HepG2 (cell line): ENCODE data around the gene PRKCZ. TPM values are rescaled to one million over a fixed set of nuclear protein-coding genes. Genes with fewer than 3 reads are reported as not detected.

ENCODE experiments used
- ELF3 ChIP-seq: IDR thresholded peaks from 2 replicates; pipeline ENCODE4 v1.6.1; 2016; ENCODE audit warnings: missing genetic modification reagents, missing compliant biosample characterization
- ETV5 ChIP-seq: IDR thresholded peaks from 2 replicates; pipeline ENCODE4 v1.6.1; 2018; ENCODE audit warnings: missing biosample characterization, missing genetic modification reagents, inconsistent platforms, borderline replicate concordance
- HMGXB3 ChIP-seq: sonication (generic); formaldehyde crosslinking; IDR thresholded peaks from 2 replicates; pipeline ENCODE4 v1.4.0; 2020; ENCODE audit warnings: missing genetic modification reagents, borderline replicate concordance
- JUND ChIP-seq: sonication (generic); formaldehyde crosslinking; IDR thresholded peaks from 2 replicates; pipeline ENCODE4 v1.8.0; 2022; ENCODE audit warnings: mild to moderate bottlenecking, missing genetic modification reagents
- KIAA2018 ChIP-seq: sonication (generic); formaldehyde crosslinking; IDR thresholded peaks from 2 replicates; pipeline ENCODE4 v1.5.0; 2020; ENCODE audit warnings: mild to moderate bottlenecking, missing genetic modification reagents, borderline replicate concordance
- MAZ ChIP-seq, 2 experiments: sonication (generic) in 1 of 2; formaldehyde crosslinking in 1 of 2; IDR thresholded peaks; 2 replicates each; pipeline versions ENCODE4 v1.5.0 to v1.6.1; 2012 to 2020; ENCODE audit warnings: low read depth in 2 of 2, mild to moderate bottlenecking in 2 of 2, borderline replicate concordance in 1 of 2, improper control_type of control experiment in 1 of 2, low read length in 1 of 2, missing genetic modification reagents in 1 of 2, moderate library complexity in 1 of 2
- SMC3 ChIP-seq: IDR thresholded peaks from 2 replicates; pipeline ENCODE4 v1.6.1; 2011; ENCODE audit warnings: low read length, improper control_type of control experiment
- SOX6 ChIP-seq, 2 experiments: fragments of 450-650 bp in 1 of 2; sonication (generic) in 1 of 2; formaldehyde crosslinking in 1 of 2; IDR thresholded peaks; 2 replicates each; pipeline versions ENCODE4 v1.4.0 to v1.6.1; 2017 to 2020; ENCODE audit warnings: antibody characterized with exemption in 1 of 2, mild to moderate bottlenecking in 1 of 2, missing genetic modification reagents in 1 of 2
- ZFY ChIP-seq: sonication (generic); formaldehyde crosslinking; IDR thresholded peaks from 2 replicates; pipeline ENCODE4 v1.4.0; 2020; ENCODE audit warnings: missing genetic modification reagents
- ZIK1 ChIP-seq: sonication (generic); formaldehyde crosslinking; IDR thresholded peaks from 2 replicates; pipeline ENCODE4 v1.5.0; 2020; ENCODE audit warnings: mild to moderate bottlenecking, low read depth, missing genetic modification reagents, borderline replicate concordance
- ZNF207 ChIP-seq: fragments of 450-650 bp; IDR thresholded peaks from 2 replicates; pipeline ENCODE4 v1.6.1; 2016; ENCODE audit warnings: antibody characterized with exemption, borderline replicate concordance
- ZNF3 ChIP-seq: IDR thresholded peaks from 2 replicates; pipeline ENCODE4 v1.7.0; 2017; ENCODE audit warnings: inconsistent platforms
- ZNF558 ChIP-seq: sonication (generic); formaldehyde crosslinking; IDR thresholded peaks from 2 replicates; pipeline ENCODE4 v1.9.0; 2022; ENCODE audit warnings: mild to moderate bottlenecking, missing genetic modification reagents, borderline replicate concordance
- ZNF7 ChIP-seq: IDR thresholded peaks from 2 replicates; pipeline ENCODE4 v1.6.1; 2016; ENCODE audit warnings: missing biosample characterization, missing genetic modification reagents
- polyA plus RNA-seq, 8 experiments: library from polyadenylated mRNA; depleted of rRNA in 3 of 8; stranded (reverse) in 7 of 8; unstranded in 1 of 8; fragments of >200 nt; fragmentation: Illumina TruSeq in 4 of 8; extraction: Trizol in 4 of 8; gene quantifications; 2 replicates each; pipeline versions ENCODE4 v1.2.1 to v1.2.3, GENCODE V29; 2011 to 2016; ENCODE audit warnings: low read depth in 4 of 8, missing spikeins in 1 of 8, mixed read lengths in 1 of 8; ENCODE audit not compliant: insufficient read depth in 1 of 8
- total RNA-seq, 5 experiments: library from RNA; depleted of rRNA; stranded (reverse); fragments of >200 nt; fragmentation: Illumina TruSeq; extraction: Trizol; gene quantifications; 2 replicates each; pipeline ENCODE4 v1.2.3, GENCODE V29; 2016; ENCODE audit warnings: low read depth in 1 of 5

The PRKCZ gene
- total and polyA plus RNA-seq, 2 of the 13 experiments (the other 11 are each of a cell fraction or from before 2014, with no cell fraction given), result 34.7 to 85.2 TPM

GRCh38 chr1:2194898-2195673 is 144.9 kb downstream of the PRKCZ start (continued):
- TF ChIP-seq KIAA2018, result no peak
- TF ChIP-seq ELF3, result peak; percentile 34; the same call in 1 of the 2 replicates
- TF ChIP-seq ZNF7 (CRISPR knock-in tag), result no peak
- TF ChIP-seq ZIK1 (CRISPR knock-in tag), result no peak
- TF ChIP-seq JUND (CRISPR knock-in tag), result no peak
- peak; percentile 59 for TF ChIP-seq MAZ (IDR thresholded peaks at IDR 0.05; ENCODE audit: borderline replicate concordance, low read depth, low read length)
- TF ChIP-seq MAZ (CRISPR knock-in tag; IDR thresholded peaks at IDR 0.05; ENCODE audit: low read depth), result no peak; the same call in 1 of the 2 replicates
- TF ChIP-seq ETV5 (CRISPR knock-in tag), result peak; percentile 62; the same call in 1 of the 2 replicates
- no peak for TF ChIP-seq ZNF207
- peak; percentile 68 for TF ChIP-seq ZFY
- peak; percentile 54; the same call in 1 of the 2 replicates for TF ChIP-seq ZNF3 (CRISPR knock-in tag)
- TF ChIP-seq HMGXB3 (CRISPR knock-in tag), result peak; percentile 50; the same call in 1 of the 2 replicates
- TF ChIP-seq ZNF558 (CRISPR knock-in tag), result peak; percentile 24; the same call in 1 of the 2 replicates
- peak; percentile 54; the same call in 1 of the 2 replicates for TF ChIP-seq SMC3
- TF ChIP-seq SOX6 (IDR thresholded peaks at IDR 0.05), result no peak
- peak; percentile 59 for TF ChIP-seq SOX6 (CRISPR knock-in tag; IDR thresholded peaks at IDR 0.05)
